GM19395 (cell line): ENCODE measurements around the gene TP73.
"Not testable (repeated sequence)": the region's sequence is repeated elsewhere in the genome, so short reads cannot be mapped to it uniquely, and the experiment has no call there.

ENCODE experiments used
- ATAC-seq: cut with Tn5 transposase; IDR thresholded peaks from one replicate; pipeline ENCODE4 v1.9.1; 2021; ENCODE audit warnings: mild to moderate bottlenecking, moderate library complexity; ENCODE audit not compliant: unreplicated experiment

The TP73 gene

DNA sequence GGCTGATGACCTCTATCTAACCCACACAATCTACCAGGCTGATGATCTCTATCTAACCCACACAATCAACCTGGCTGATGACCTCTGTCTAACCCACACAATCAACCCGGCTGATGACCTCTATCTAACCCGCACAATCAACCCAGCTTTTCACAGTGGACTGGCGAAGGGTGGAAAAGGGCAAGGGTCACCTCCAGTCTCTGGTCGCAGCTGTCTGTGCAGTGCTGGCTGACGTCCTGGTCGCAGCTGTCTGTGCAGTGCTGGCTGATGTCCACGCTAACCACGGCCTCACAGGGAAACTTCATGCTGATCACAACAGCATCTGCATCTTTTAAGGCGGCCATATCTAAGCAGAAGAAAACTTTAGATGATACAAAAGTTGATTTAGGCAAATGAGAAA, 87.7 kb downstream of the TP73 start:
- no peak for ATAC-seq

DNA sequence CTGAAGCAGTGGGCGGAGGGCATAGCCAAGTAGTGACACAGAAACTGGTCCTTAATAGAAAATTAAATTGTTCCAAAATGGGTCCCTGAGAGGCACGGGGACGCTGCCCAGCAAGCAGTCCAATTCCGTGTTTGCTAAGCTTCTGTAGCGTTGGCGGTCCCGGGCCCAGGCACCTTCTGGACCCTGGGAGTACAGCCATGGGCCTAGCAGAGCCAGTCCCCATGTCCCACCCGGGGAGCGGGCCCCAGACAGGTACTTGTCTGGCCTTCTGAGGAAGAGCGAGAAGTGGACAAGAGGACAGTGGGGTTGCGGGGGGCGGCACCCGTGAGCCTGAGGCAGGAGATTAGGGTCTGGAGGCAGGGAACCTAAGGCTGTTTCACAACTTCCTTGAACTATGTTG, 88.4 kb downstream of the TP73 start:
- ATAC-seq: no peak

DNA sequence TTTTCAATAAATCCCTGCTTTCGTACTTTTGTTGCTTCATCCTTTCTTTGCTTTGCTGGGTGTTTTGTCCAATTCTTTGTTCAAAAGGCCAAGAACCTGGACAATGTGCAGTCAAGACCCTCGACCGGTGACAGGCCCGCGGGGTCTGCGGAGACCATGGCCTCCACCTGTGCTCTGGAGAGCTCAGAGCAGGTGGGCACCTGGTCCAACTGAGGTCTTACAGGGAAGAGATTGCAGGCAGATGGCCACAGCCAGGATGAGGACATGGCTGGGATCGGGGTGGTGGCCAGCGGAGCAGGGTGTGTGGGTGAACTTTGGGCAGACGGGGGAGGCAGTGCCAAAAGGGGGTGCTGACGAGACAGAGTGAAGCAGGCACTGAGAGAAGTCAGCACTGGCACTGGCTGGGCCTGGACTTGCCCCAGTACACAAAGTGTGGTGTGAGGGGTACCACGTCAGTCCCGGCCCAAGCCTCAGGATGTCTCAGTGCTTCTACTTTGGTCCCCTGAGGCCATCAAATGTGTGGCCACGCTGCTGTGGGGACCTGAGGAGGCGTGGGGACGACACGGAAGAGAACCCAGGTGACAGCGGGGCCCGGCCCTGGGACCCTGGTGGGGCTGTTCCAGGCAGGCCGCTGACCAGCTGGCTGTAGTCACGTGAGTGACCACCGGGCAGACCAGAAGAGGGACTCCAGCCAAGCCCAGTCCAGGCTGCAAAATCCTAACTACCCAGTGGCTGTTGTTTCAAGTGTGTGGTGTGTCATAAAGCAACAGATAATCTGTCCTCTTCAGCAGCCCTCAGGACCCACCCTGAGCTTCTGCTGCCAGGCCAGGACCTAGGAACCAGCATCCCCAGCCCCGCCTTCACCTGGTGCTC, 89.5 kb downstream of the TP73 start:
- ATAC-seq: no peak

DNA sequence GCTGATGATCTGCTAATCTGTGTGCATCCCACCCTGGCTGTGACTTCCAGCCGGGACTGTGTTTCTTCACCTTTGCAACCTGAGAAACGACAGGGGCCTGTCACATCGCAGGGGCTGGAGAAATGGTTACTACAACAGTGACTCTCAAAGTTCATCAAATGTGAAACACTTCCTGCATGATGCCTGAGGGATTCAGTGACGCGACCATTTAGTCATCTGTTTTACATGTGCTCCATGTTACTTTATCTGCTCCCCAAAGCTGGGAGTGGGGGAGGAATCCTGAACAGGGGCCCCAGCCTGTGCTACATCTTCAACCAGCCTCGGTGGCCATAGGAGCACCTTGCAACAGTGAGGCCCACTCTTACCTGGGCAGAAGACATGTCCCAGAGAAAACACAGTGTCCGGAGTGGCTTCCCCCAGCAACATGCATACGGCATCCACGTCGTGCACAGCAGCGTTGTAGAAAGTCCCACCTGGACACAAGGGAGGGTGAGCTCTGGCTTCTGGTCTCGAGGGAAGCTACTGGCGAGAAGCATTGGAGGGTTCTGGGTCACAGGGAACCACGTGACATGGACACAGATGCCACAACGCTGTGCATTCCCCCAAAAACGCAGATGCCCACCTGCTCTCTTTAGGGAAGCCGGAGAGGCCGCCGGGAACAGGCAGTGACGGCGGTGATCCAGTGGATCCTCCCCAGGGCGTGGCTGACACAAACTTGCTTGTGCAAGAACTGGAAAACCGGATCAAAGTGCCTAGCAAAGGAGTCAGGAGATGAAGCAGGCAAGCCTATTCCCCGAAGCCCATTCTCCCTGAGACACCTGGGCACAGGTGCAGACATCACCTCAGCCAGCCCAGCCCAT, 90.4 kb downstream of the TP73 start:
- ATAC-seq: no peak

DNA sequence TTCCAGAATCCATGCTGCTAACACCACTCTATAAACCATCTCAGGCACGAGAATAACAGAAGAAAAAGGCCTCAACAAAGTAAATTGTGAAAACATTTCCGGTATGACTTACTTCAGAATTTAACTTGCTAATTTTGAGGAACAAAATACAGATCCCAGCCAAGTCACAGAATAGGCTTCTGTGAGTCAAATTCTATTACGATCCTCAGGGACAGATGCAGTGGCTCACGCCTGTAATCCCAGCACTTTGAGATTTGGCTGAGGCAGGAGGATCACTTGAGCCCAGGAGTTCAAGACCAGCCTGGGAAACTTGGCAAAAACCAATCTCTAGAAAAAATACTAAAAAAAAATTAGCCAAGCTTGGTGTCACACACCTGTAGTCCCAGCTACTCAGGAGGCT, 91.1 kb downstream of the TP73 start:
- no peak for ATAC-seq

DNA sequence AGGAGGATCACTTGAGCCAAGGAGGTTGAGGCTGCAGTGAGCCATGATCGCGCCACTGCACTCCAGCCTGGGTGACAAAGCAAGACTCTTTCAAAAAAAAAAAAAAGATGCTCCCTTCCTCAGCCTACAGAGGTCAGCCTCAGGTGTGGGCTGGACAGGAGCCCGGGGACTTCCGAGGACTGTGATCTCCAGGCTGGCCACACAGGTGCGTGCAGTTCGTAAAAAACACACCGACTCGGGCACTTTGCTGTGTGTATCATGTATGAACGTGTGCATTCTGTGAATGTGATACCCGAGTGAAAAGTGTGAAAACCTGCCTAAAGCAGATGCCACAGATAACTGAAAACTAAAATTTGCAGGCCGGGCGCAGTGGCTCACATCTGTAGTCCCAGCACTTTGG, 91.5 kb downstream of the TP73 start:
- ATAC-seq: no peak

DNA sequence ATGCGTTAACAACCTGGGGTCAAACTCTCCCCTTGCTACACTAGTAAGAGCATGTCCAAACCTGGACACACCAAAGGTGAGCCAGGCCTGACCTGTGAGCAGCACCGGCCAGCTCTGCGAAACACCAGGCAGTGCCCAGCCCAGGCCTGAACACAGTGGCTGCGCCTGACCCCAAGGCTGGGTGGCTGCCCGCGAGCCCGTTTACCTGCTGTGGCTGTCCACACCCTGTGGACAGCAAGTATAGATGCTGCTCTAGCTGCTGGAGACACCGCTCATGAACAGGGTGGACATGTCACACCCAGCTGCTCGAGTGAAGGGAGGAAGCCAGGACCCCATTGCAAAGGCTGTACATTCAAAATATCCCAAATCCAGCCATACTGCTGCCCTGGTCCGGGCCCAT, 92.3 kb downstream of the TP73 start:
- ATAC-seq: no peak

DNA sequence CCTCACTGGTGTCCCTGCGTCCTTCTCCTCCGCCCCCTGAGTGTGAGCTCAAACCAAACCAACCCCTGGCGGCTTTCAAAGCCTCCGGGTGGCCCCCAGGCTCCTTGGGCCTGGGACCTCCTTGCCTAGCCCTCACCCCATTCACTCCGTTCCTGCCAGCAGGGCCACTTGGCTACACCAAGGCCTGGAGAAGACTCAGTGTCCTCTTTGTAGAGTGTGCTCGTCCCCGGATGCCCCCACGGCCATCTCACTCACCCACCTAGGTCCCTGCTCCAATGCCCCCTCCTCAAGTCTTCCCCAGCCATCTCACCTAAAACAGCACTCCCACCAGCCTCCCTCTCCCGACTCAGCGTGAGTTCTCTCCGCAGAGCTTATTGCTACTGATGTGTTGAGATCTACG, 92.8 kb downstream of the TP73 start:
- ATAC-seq: no peak

DNA sequence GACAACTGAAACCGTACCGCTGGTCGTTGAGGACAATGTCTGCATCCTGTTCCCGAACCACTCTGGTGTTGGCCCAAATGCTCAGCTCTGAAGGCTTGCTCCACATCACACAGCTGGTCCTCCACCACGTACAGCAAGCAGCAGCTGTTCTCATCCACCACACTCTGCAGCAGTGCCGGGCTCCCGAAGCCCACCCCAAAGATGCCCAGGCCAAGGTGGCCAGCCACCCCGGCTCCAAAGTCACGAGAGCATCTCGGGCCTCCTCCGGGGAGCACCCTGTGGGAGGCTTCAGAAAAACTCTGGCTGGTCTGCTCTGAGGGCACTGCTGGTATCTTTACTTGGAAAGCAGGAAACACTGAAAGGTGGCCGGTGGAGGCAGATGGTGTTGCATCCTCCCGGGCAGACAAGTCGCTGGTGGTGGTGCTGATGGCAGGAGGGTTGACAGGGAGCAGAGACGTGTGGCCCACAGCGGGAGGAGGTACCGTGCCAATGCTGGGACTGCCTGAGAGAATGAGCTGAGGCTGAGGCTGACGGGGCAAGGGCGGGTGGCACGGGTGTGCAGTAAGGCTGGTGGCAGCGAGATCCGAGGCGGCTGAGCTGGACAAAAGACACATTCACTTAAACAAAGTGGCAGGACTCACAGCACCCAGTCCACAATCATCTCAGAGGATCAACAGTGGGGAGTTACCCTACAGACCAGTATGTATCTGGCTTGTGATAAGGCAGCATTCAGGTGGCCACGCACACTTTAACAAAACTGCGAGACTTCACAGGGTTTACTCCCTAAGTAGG, 93.5 kb downstream of the TP73 start:
- no peak for ATAC-seq

DNA sequence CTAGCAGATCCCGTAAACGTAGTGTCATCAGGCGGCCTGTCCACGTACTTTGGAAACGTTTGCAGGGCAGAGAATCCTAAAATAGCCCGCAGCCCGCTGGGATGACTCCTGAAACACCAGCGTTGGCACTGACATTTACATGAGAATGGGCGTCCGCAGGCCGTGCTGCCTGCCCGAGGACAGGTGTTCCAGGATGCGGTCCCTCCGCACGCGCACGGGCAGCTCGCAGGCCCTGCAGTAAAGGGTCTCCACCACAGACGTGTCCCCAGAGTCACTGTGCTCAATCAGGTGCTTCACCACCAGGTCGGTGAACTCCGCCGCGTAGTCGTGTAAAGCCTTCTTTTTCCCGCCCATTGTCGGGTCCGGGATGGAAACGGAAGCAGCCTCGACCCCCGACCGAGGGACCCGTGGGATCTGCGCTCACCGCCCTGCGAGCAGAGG, 94.1 kb downstream of the TP73 start:
- ATAC-seq: peak; percentile 26

DNA sequence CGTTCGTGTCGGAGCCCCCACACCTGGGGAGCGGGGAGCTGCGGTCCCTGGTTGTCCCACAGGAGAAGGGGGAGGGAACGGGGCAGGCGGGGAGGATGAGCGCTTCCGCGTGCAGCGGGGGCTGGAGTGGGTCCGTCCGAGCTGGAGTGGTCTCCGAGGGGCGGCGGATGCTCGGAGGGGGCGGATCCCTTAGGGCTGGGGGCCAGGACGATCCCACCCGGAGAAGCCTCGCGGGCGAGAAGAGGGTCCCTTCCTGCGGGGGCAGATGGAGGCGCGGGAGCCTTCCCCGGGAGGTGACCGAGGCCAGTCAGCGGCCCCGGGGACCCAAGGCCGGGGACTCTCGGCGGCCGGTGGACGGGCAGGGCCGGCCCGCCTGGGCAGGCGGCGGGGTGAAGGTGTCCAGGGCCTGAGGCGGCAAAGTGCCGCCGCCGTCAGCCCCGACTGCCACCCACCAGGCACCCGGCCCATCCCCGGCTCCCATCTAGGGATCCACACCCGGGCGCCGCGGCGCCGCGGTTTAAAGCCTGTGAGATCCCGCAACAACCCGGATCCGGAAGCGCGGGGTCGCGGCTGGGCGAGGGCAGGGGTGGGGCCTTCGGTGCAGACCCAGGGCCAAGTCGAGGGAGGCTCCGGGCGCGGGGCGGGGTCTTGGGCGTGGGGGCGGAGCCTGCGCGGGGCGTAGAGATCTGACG, 94.7 kb downstream of the TP73 start:
- peak; percentile 75 for ATAC-seq

DNA sequence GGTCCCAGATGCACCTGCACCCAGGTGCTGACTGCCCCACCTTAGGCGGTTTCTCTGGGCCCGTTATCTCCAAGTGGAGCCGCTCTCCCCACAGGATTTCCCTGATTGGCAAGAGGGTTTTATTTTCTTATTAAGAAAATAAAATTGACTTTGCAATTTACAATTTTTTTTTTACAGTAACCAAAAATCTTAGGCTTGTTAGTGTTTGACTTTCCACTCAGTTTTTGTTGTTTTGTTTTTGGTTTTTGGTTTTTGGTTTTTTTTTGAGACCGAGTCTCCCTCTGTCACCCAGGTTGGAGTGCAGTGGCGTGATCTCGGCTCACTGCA, 95.2 kb downstream of the TP73 start:
- no peak for ATAC-seq

DNA sequence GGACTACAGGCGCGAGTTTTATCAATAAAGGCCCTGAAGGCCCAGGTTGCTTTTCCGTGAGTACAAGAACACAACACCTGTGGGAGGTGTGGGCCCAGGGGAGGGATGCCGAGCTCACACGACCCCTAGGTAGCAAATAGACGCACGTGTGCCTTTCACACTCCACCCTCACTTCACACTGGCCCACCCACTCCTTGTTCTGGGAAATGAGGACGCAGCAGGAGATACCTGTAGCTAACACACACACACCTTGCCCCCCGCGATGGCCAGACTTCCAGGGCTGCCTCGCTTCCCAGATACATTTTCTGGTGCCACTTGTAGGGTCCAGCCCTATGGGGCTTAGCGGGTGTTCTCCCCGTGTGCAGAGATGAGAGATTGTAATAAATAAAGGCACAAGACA, 95.6 kb downstream of the TP73 start:
- no peak for ATAC-seq

DNA sequence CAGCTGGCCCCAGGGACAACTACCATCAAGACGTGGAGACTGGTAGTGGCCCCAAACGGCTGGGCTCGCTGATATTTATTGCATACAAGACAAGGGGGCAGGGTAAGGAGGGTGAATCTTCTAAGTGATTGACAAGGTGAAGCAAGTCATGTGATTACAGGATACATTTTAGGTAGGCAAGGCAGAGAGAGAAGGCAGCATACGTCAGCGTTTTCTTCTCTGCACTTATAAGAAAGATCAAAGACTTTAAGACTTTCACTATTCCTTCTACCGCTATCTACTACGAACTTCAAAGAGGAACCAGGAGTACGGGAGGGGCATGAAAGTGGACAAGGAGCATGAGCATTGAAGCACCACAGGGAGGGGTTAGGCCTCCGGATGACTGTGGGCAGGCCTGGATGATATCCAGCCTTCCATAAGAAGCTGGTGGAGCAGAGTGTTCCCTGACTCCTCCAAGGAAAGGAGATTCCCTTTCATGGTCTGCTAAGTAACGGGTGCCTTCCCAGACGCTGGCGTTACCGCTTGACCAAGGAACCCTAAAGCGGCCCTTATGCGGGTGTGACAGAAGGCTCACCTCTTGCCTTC, 96.1 kb downstream of the TP73 start:
- not testable (repeated sequence) for ATAC-seq

DNA sequence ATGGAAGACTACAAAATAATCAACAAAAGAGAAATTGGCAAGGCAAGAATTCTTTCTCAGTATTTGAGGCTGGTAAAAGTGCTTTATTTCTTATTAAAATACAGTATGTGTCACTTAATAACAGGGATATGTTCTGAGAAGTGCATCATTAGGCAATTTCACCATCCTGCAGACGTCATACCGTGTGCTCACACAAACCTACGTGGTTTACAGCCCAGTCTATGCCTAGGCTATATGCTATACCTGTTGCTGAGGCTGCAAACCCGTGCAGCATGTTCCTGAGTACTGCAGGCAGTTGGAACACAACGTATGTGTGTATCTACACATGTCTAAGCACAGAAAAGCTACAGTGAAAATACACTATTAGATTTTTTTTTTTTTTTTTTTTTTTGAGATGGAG, 97.2 kb downstream of the TP73 start:
- ATAC-seq: no peak

DNA sequence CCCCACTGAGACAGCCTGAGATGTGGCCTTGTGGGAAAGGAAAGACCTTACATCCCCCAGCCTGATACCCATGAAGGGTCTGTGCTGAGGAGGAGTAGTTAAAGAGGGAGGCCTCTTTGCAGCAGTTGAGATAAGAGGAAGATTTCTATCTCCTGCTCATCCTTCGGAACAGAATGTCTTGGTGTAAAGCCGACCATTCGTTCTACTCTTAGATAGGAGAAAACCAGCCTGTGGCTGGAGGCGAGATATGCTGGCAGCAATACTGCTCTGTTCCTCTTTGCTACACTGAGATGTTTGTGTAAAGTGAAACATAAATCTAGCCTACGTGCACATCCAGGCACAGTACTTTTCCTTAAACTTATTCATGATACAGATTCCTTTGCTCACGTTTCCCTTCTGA, 98.4 kb downstream of the TP73 start:
- ATAC-seq: no peak

DNA sequence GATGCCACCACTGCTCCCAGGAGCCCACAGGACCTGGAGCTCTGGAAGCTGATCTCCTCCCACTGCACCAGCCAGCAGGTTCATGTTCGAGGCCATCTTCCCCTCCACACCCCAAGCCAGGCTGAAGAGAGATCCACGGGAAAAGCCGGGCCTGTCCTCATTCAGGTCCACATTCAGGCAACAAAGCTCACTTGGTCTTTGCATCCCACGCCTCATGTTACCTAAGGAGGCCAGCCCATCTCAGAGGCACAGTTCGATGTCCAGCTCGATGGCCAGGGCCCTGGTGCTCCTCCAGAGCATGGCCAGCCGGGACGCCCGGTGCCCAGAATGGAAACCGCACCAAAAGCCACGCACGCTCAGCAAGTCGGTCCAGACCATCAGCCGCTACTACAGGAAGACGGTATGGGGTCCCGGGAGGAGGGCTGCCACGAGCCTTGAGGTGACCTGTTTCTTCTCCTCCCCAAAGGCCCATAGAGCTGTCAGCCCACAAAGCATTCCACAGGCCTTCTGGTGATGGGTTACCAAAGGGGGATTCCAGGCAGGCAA, 100.2 kb downstream of the TP73 start, which contains the start of gene CCDC27:
TSS of gene CCDC27 (plus strand) at position 51 of the 546 bp plus-strand sequence. CDS start at position 83, 32 bp downstream.
- no peak for ATAC-seq

DNA sequence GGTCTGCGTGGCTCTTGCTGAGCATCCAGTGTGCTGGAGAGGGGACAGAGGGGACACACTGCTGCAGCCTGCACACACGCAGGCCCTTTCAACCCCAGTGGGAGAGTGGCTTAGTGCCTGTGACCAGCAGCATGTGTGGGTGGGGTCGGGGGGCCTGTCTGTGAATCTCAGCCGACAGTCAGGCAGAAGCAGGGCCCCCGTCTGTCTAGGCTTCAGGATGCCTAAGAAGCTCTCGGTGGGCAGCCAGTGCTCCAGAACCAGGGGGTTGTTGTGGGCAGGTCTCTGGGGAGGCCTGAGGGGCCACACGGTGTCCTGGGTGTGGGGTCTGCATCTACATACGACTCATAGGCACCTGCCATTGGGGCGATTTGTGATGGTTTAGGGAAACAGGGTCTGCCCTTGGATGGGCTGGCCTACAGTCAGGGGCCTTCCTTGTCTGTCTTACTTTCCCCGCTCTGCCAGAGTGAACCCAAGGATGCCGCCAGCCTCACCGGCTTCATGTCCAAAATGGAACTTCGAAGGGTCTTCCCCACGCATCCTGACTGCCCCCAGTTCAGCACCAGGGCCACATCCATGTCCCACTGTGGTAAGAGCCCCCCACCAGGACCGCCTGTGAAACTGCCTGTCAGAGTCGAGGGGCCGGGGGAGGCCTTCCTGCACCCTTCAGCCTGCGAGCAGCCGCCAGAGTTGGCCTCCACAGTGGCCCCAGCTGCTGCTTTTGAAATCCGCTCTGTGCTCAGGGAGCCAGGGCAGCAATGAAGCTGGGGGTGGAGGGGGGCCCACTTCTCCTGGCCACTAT, 101.5 kb downstream of the TP73 start:
- no peak for ATAC-seq

DNA sequence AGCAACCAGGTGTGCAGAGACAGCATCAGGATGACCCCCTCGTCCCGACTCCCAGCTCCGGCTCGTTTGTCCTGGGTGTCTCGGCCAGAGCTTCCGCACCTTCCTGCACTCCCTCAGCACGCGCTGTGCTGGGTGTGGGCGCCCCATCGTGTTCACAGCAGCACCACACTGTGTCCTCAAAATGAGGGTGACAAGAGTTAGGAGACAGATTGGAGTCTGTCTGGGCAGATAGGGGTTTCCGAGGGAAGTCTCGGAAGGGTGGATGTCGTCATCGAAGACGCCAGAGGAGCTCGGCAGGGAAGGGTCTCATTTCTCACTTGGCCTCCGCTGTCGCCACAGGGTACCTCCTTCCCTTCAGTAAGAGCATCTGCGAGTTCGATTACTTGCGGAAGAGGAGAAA, 104.1 kb downstream of the TP73 start:
- no peak for ATAC-seq
